Body of pancreas (tissue), 4 donors: Measurements from ENCODE around the gene ACIN1.

ENCODE experiments used
- POLR2A ChIP-seq, 3 donors: fragments of 450-650 bp; IDR thresholded peaks; one replicate each; pipeline ENCODE4 v1.6.1; 2016; ENCODE audit warnings: antibody characterized with exemption in 3 of 3, mild to moderate bottlenecking in 2 of 3
- TF ChIP-seq, protein P1 (sequence below), 7 experiments: fragments of 450-650 bp in 4 of 7; fragments of 200-600 bp in 3 of 7; sonication (generic) in 3 of 7; IDR thresholded peaks; one replicate each; pipeline ENCODE4 v1.5.1; 2016 to 2019; ENCODE audit warnings: antibody characterized with exemption in 7 of 7

DNA sequence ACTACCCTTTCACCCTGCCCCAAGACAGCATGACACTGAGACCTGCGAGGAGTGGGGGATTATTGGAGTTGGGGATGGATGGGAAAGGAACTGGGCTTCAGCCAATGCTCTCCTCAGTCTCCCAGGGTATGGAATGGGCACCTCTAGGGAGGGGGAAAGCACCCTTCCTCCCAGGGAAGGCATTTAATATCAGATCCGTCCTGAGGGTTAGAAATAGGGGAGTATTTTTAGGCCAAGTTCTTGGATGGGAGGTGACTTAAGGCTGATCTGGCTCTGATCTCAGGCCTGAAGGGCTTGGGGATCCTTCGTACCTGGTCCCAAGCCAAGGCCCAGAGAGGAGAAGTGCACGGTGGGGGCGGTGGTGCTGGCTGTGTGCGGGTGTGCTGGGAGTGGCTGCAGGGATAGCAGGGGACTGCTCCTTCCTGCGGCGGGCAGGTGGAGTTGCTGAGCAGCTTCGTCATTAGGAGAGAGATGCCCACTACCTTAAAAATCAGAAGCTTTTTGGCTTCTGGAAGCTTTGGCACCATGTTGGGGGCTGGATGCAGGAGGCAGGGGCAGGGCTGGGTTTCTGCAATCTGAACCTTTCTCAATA lies 31.1 kb upstream of the ACIN1 start:
- no peak for TF ChIP-seq POLR2A (IDR thresholded peaks at IDR 0.05)
- TF ChIP-seq, protein P1, sequence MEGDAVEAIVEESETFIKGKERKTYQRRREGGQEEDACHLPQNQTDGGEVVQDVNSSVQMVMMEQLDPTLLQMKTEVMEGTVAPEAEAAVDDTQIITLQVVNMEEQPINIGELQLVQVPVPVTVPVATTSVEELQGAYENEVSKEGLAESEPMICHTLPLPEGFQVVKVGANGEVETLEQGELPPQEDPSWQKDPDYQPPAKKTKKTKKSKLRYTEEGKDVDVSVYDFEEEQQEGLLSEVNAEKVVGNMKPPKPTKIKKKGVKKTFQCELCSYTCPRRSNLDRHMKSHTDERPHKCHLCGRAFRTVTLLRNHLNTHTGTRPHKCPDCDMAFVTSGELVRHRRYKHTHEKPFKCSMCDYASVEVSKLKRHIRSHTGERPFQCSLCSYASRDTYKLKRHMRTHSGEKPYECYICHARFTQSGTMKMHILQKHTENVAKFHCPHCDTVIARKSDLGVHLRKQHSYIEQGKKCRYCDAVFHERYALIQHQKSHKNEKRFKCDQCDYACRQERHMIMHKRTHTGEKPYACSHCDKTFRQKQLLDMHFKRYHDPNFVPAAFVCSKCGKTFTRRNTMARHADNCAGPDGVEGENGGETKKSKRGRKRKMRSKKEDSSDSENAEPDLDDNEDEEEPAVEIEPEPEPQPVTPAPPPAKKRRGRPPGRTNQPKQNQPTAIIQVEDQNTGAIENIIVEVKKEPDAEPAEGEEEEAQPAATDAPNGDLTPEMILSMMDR (IDR thresholded peaks at IDR 0.05) = no peak
